ENCODE results near the gene TOR3A. TPM values are rescaled to one million over a fixed set of nuclear protein-coding genes. Genes with fewer than 3 reads are reported as not detected.
A peak's percentile ranks its signal among the peaks of the same experiment; 100 is the strongest.

TOR3A gene
- total and polyA plus RNA-seq, 2 of the 13 experiments (the other 11 are each of a cell fraction or from before 2014, with no cell fraction given), result 14.7 to 28.4 TPM

- TF ChIP-seq THAP7 (CRISPR knock-in tag; IDR thresholded peaks at IDR 0.05) (no peak), ZFP90 (CRISPR knock-in tag; IDR thresholded peaks at IDR 0.05; ENCODE audit: borderline replicate concordance) (no peak), PRPF4 (IDR thresholded peaks at IDR 0.05; ENCODE audit: low read depth, low read length, poor library complexity, severe bottlenecking) (no peak), MEF2D (CRISPR knock-in tag; IDR thresholded peaks at IDR 0.05) (no peak), DPF2 (CRISPR knock-in tag; IDR thresholded peaks at IDR 0.05; ENCODE audit: borderline replicate concordance, low read depth) (no peak), TMF1 (CRISPR knock-in tag; IDR thresholded peaks at IDR 0.05; ENCODE audit: low read depth) (no peak), ETV5 (CRISPR knock-in tag; IDR thresholded peaks at IDR 0.05; ENCODE audit: borderline replicate concordance) (no peak; the same call in 1 of the 2 replicates), PHF21A (CRISPR knock-in tag; IDR thresholded peaks at IDR 0.05) (no peak), ZNF3 (CRISPR knock-in tag; IDR thresholded peaks at IDR 0.05) (0 out of 2 replicates have a peak, but pooled peaks have one; percentile 26), MTA3 (CRISPR knock-in tag; IDR thresholded peaks at IDR 0.05) (no peak), TERF1 (CRISPR knock-in tag; IDR thresholded peaks at IDR 0.05) (no peak), ZNF207 (IDR thresholded peaks at IDR 0.05; ENCODE audit: borderline replicate concordance) (no peak), SP140L (CRISPR knock-in tag; IDR thresholded peaks at IDR 0.05; ENCODE audit: borderline replicate concordance) (no peak), ZNF17 (CRISPR knock-in tag; IDR thresholded peaks at IDR 0.05) (no peak), NONO (IDR thresholded peaks at IDR 0.05) (no peak), NONO (CRISPR knock-in tag; conservative IDR thresholded peaks at IDR 0.05) (peak; percentile 77), ISX (CRISPR knock-in tag; conservative IDR thresholded peaks at IDR 0.05) (no peak)
- TF ChIP-seq, protein P1, sequence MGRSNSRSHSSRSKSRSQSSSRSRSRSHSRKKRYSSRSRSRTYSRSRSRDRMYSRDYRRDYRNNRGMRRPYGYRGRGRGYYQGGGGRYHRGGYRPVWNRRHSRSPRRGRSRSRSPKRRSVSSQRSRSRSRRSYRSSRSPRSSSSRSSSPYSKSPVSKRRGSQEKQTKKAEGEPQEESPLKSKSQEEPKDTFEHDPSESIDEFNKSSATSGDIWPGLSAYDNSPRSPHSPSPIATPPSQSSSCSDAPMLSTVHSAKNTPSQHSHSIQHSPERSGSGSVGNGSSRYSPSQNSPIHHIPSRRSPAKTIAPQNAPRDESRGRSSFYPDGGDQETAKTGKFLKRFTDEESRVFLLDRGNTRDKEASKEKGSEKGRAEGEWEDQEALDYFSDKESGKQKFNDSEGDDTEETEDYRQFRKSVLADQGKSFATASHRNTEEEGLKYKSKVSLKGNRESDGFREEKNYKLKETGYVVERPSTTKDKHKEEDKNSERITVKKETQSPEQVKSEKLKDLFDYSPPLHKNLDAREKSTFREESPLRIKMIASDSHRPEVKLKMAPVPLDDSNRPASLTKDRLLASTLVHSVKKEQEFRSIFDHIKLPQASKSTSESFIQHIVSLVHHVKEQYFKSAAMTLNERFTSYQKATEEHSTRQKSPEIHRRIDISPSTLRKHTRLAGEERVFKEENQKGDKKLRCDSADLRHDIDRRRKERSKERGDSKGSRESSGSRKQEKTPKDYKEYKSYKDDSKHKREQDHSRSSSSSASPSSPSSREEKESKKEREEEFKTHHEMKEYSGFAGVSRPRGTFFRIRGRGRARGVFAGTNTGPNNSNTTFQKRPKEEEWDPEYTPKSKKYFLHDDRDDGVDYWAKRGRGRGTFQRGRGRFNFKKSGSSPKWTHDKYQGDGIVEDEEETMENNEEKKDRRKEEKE (IDR thresholded peaks at IDR 0.05), result no peak
- TF ChIP-seq, protein P2, sequence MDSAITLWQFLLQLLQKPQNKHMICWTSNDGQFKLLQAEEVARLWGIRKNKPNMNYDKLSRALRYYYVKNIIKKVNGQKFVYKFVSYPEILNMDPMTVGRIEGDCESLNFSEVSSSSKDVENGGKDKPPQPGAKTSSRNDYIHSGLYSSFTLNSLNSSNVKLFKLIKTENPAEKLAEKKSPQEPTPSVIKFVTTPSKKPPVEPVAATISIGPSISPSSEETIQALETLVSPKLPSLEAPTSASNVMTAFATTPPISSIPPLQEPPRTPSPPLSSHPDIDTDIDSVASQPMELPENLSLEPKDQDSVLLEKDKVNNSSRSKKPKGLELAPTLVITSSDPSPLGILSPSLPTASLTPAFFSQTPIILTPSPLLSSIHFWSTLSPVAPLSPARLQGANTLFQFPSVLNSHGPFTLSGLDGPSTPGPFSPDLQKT (CRISPR knock-in tag; IDR thresholded peaks at IDR 0.05; ENCODE audit: borderline replicate concordance), result no peak
- TF ChIP-seq, protein P3, sequence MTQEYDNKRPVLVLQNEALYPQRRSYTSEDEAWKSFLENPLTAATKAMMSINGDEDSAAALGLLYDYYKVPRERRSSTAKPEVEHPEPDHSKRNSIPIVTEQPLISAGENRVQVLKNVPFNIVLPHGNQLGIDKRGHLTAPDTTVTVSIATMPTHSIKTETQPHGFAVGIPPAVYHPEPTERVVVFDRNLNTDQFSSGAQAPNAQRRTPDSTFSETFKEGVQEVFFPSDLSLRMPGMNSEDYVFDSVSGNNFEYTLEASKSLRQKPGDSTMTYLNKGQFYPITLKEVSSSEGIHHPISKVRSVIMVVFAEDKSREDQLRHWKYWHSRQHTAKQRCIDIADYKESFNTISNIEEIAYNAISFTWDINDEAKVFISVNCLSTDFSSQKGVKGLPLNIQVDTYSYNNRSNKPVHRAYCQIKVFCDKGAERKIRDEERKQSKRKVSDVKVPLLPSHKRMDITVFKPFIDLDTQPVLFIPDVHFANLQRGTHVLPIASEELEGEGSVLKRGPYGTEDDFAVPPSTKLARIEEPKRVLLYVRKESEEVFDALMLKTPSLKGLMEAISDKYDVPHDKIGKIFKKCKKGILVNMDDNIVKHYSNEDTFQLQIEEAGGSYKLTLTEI (CRISPR knock-in tag; conservative IDR thresholded peaks at IDR 0.05), result no peak
- TF ChIP-seq, protein P4, sequence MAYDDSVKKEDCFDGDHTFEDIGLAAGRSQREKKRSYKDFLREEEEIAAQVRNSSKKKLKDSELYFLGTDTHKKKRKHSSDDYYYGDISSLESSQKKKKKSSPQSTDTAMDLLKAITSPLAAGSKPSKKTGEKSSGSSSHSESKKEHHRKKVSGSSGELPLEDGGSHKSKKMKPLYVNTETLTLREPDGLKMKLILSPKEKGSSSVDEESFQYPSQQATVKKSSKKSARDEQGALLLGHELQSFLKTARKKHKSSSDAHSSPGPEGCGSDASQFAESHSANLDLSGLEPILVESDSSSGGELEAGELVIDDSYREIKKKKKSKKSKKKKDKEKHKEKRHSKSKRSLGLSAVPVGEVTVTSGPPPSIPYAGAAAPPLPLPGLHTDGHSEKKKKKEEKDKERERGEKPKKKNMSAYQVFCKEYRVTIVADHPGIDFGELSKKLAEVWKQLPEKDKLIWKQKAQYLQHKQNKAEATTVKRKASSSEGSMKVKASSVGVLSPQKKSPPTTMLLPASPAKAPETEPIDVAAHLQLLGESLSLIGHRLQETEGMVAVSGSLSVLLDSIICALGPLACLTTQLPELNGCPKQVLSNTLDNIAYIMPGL (CRISPR knock-in tag; IDR thresholded peaks at IDR 0.05; ENCODE audit: borderline replicate concordance in 1 of 2, low read depth in 1 of 2), result 0 out of 4 replicates have a peak, but pooled peaks of 1 of the 2 experiments have one; percentile 20
Measured at GRCh38 chr1:179091691-179092165, 9.9 kb downstream of the TOR3A start (continued).

Measured in HepG2 (cell line).